ENCODE measurements around the gene RSF1. TPM values are rescaled to one million over a fixed set of nuclear protein-coding genes. Genes with fewer than 3 reads are reported as not detected.

RSF1 gene
- total RNA-seq, 4 donors from 2014 or later = 70.3 to 96.3 (median 73.1) TPM

- TF ChIP-seq POLR2A (IDR thresholded peaks at IDR 0.05; ENCODE audit: low read depth) (no peak), CTCF (IDR thresholded peaks at IDR 0.05) (no peak), POLR2AphosphoS5 (IDR thresholded peaks at IDR 0.05) (no peak), EP300 (IDR thresholded peaks at IDR 0.05) (no peak)
- peaks cover 13 to 36% (median 21%) of the 10 kb centered on the region in 4 donors for H3K36me3 ChIP-seq
- peaks cover 0 to 18% (median 8%) of the 10 kb centered on the region in 4 donors for H3K4me1 ChIP-seq
- DNase-seq (ENCODE audit: extremely low spot score) = no peak
- no peak overlapping the region for H3K4me3 ChIP-seq
- H3K27me3 ChIP-seq = no peaks in the 10 kb centered on the region
- H3K27ac ChIP-seq (replicated peaks in 1 of 4) = no peak overlapping the region
- H3K9me3 ChIP-seq = no peaks in the 10 kb centered on the region
- intact Hi-C loops (cut with DNase I) = no loop called here
These were observed 58.1 kb downstream of the RSF1 start for GRCh38 chr11:77762426-77762825.

- Histone ChIP-seq H3K4me3 (no peak overlapping the region), H3K27ac (replicated peaks in 1 of 4) (no peak overlapping the region), H3K9me3 (no peaks in the 10 kb centered on the region), H3K36me3 (peaks cover 13 to 36% (median 21%) of the 10 kb centered on the region in 4 donors), H3K4me1 (peaks cover 0 to 14% (median 6%) of the 10 kb centered on the region in 4 donors), H3K27me3 (no peaks in the 10 kb centered on the region)
- no peak for TF ChIP-seq CTCF (IDR thresholded peaks at IDR 0.05)
- no peak for TF ChIP-seq POLR2A (IDR thresholded peaks at IDR 0.05; ENCODE audit: low read depth)
- no peak for TF ChIP-seq EP300 (IDR thresholded peaks at IDR 0.05)
- no peak for TF ChIP-seq POLR2AphosphoS5 (IDR thresholded peaks at IDR 0.05)
- DNase-seq (ENCODE audit: extremely low spot score) = no peak
- intact Hi-C loops (cut with DNase I) = no loop called here
- WGBS = 74% methylated on average over 3 of the region's 3 CpGs
These were observed 59.0 kb downstream of the RSF1 start for GRCh38 chr11:77761491-77761890.

- H3K27me3 ChIP-seq = no peaks in the 10 kb centered on the region
- peaks cover 0 to 2% (median 0%) of the 10 kb centered on the region in 4 donors for H3K4me1 ChIP-seq
- H3K4me3 ChIP-seq = no peak overlapping the region
- peaks cover 3 to 46% (median 19%) of the 10 kb centered on the region in 4 donors for H3K36me3 ChIP-seq
- 77% methylated on average over 2 of the region's 2 CpGs for WGBS
- no peak for DNase-seq (ENCODE audit: extremely low spot score)
- intact Hi-C loops (cut with DNase I) = no loop called here
- no peaks in the 10 kb centered on the region for H3K9me3 ChIP-seq
- no peak overlapping the region for H3K27ac ChIP-seq (replicated peaks in 1 of 4)
- no peak for TF ChIP-seq EP300 (IDR thresholded peaks at IDR 0.05)
- no peak for TF ChIP-seq CTCF (IDR thresholded peaks at IDR 0.05)
- no peak for TF ChIP-seq POLR2A (IDR thresholded peaks at IDR 0.05; ENCODE audit: low read depth)
- no peak for TF ChIP-seq POLR2AphosphoS5 (IDR thresholded peaks at IDR 0.05)
These were observed 62.2 kb downstream of the RSF1 start for GRCh38 chr11:77758331-77758730.

- Histone ChIP-seq H3K27me3 (no peaks in the 10 kb centered on the region), H3K4me1 (peaks cover 12 to 28% (median 24%) of the 10 kb centered on the region in 4 donors), H3K9me3 (no peaks in the 10 kb centered on the region), H3K4me3 (no peak overlapping the region), H3K27ac (replicated peaks in 1 of 4) (no peak overlapping the region), H3K36me3 (peaks cover 0 to 21% (median 10%) of the 10 kb centered on the region in 4 donors)
- no peak for TF ChIP-seq POLR2A (IDR thresholded peaks at IDR 0.05; ENCODE audit: low read depth)
- TF ChIP-seq EP300 (IDR thresholded peaks at IDR 0.05) = no peak
- no peak for TF ChIP-seq POLR2AphosphoS5 (IDR thresholded peaks at IDR 0.05)
- no peak for TF ChIP-seq CTCF (IDR thresholded peaks at IDR 0.05)
- no peak for DNase-seq (ENCODE audit: extremely low spot score)
- intact Hi-C loops (cut with DNase I) = no loop called here
- 93% methylated on average over 5 of the region's 5 CpGs for WGBS
These were observed 67.3 kb downstream of the RSF1 start for GRCh38 chr11:77753230-77753629.

- Histone ChIP-seq H3K36me3 (peaks cover 0 to 21% (median 10%) of the 10 kb centered on the region in 4 donors), H3K4me1 (peaks cover 19 to 34% (median 30%) of the 10 kb centered on the region in 4 donors), H3K27ac (replicated peaks in 1 of 4) (no peak overlapping the region), H3K27me3 (no peaks in the 10 kb centered on the region), H3K9me3 (no peaks in the 10 kb centered on the region), H3K4me3 (no peak overlapping the region)
- intact Hi-C loops (cut with DNase I) = no loop called here
- DNase-seq (ENCODE audit: extremely low spot score) = no peak
- no peak for TF ChIP-seq CTCF (IDR thresholded peaks at IDR 0.05)
- WGBS = 54% methylated on average over 3 of the region's 3 CpGs
These were observed 68.0 kb downstream of the RSF1 start for GRCh38 chr11:77752516-77752915.

Data from esophagus muscularis mucosa (tissue), 4 donors.